H9 (cell line): Measurements from ENCODE around the gene MYO1E. TPM values are rescaled to one million over a fixed set of nuclear protein-coding genes. Genes with fewer than 3 reads are reported as not detected.

Experiments
- DNase-seq: peaks from one replicate; pipeline ENCODE4 v3.0.0-alpha.2; 2017
- H2AFZ ChIP-seq: one replicate; pipeline ENCODE4 v1.6.1; 2013; ENCODE audit warnings: mild to moderate bottlenecking, low read length, control low read depth, moderate library complexity
- H2AK5ac ChIP-seq: 2 replicates; pipeline ENCODE4 v1.6.1; 2013; ENCODE audit warnings: low read length, control low read depth, mixed read lengths; ENCODE audit not compliant: insufficient read length
- H2BK120ac ChIP-seq: one replicate; pipeline ENCODE4 v1.6.1; 2013; ENCODE audit warnings: low read depth, mild to moderate bottlenecking, low read length, control low read depth, inconsistent platforms; ENCODE audit not compliant: poor library complexity, severe bottlenecking
- H2BK12ac ChIP-seq: 2 replicates; pipeline ENCODE4 v1.6.1; 2013; ENCODE audit warnings: low read length, control low read depth, mixed read lengths, low read depth; ENCODE audit not compliant: insufficient read length
- H2BK15ac ChIP-seq: 2 replicates; pipeline ENCODE4 v1.6.1; 2013; ENCODE audit warnings: low read depth, low read length, control low read depth
- H2BK20ac ChIP-seq: one replicate; pipeline ENCODE4 v1.6.1; 2013; ENCODE audit warnings: low read depth, mild to moderate bottlenecking, low read length, control low read depth, inconsistent platforms; ENCODE audit not compliant: poor library complexity, severe bottlenecking
- H2BK5ac ChIP-seq: 2 replicates; pipeline ENCODE4 v1.6.1; 2013; ENCODE audit warnings: low read length, control low read depth, mixed read lengths; ENCODE audit not compliant: insufficient read length
- H3K14ac ChIP-seq: 2 replicates; pipeline ENCODE4 v1.6.1; 2013; ENCODE audit warnings: low read length, control low read depth; ENCODE audit not compliant: insufficient read depth
- H3K18ac ChIP-seq: 2 replicates; pipeline ENCODE4 v1.6.1; 2013; ENCODE audit warnings: low read depth, mild to moderate bottlenecking, mixed read lengths, low read length, control low read depth; ENCODE audit not compliant: insufficient read length
- H3K23ac ChIP-seq: 2 replicates; pipeline ENCODE4 v1.6.1; 2013; ENCODE audit warnings: low read length, control low read depth, mixed read lengths, low read depth; ENCODE audit not compliant: insufficient read length
- H3K23me2 ChIP-seq: 2 replicates; pipeline ENCODE4 v1.6.1; 2013; ENCODE audit warnings: low read depth, mild to moderate bottlenecking, mixed read lengths, low read length, control low read depth; ENCODE audit not compliant: insufficient read length, poor library complexity, severe bottlenecking
- H3K27ac ChIP-seq: 2 replicates; pipeline ENCODE4 v1.5.1; 2013; ENCODE audit warnings: low read length, control low read depth, mixed read lengths, low read depth; ENCODE audit not compliant: insufficient read length
- H3K27me3 ChIP-seq: 2 replicates; pipeline ENCODE4 v1.6.1; 2013; ENCODE audit warnings: low read length, control low read depth, inconsistent platforms; ENCODE audit not compliant: insufficient read depth
- H3K4ac ChIP-seq: 2 replicates; pipeline ENCODE4 v1.6.1; 2013; ENCODE audit warnings: low read depth, mild to moderate bottlenecking, control low read depth, inconsistent platforms, low read length, moderate library complexity
- H3K4me1 ChIP-seq: 2 replicates; pipeline ENCODE4 v1.6.1; 2013; ENCODE audit warnings: low read length, control low read depth, inconsistent platforms; ENCODE audit not compliant: insufficient read depth
- H3K4me2 ChIP-seq: 2 replicates; pipeline ENCODE4 v1.6.1; 2013; ENCODE audit warnings: low read length, control low read depth, mixed read lengths; ENCODE audit not compliant: insufficient read length, insufficient read depth
- H3K56ac ChIP-seq: 2 replicates; pipeline ENCODE4 v1.6.1; 2013; ENCODE audit warnings: low read depth, mild to moderate bottlenecking, mixed read lengths, low read length, control low read depth; ENCODE audit not compliant: insufficient read length
- H3K79me1 ChIP-seq: 2 replicates; pipeline ENCODE4 v1.6.1; 2013; ENCODE audit warnings: low read depth, mild to moderate bottlenecking, moderate library complexity, low read length, control low read depth, inconsistent platforms; ENCODE audit not compliant: insufficient read depth, poor library complexity, severe bottlenecking
- H3K79me2 ChIP-seq: 2 replicates; pipeline ENCODE4 v1.6.1; 2013; ENCODE audit warnings: low read length, control low read depth, inconsistent platforms; ENCODE audit not compliant: insufficient read depth
- H3K9ac ChIP-seq: 2 replicates; pipeline ENCODE4 v1.6.1; 2013; ENCODE audit warnings: low read length, control low read depth, mixed read lengths; ENCODE audit not compliant: insufficient read length; ENCODE audit errors: extremely low read depth
- H3K9me3 ChIP-seq: one replicate; pipeline ENCODE4 v1.6.1; 2013; ENCODE audit warnings: low read depth, low read length, inconsistent platforms; ENCODE audit not compliant: control insufficient read depth
- H3T11ph ChIP-seq: one replicate; pipeline ENCODE4 v1.6.1; 2013; ENCODE audit warnings: mild to moderate bottlenecking, low read length, control low read depth, inconsistent platforms
- H4K20me1 ChIP-seq: one replicate; pipeline ENCODE4 v1.6.1; 2013; ENCODE audit not compliant: control insufficient read depth, insufficient read length, insufficient read depth
- H4K5ac ChIP-seq: 2 replicates; pipeline ENCODE4 v1.6.1; 2013; ENCODE audit warnings: low read depth, mild to moderate bottlenecking, mixed read lengths, low read length, control low read depth; ENCODE audit not compliant: insufficient read length
- H4K8ac ChIP-seq: replicated peaks from 2 replicates; pipeline ENCODE4 v1.6.1; 2013; ENCODE audit warnings: low read length, control low read depth, mixed read lengths, low read depth; ENCODE audit not compliant: insufficient read length
- H4K91ac ChIP-seq: 2 replicates; pipeline ENCODE4 v1.6.1; 2013; ENCODE audit warnings: low read depth, mild to moderate bottlenecking, moderate library complexity, mixed read lengths, low read length, control low read depth; ENCODE audit not compliant: insufficient read length
- H3K27ac Mint-ChIP-seq, 3 experiments: 2 replicates in 2 of 3; 3 replicates in 1 of 3; pipeline ENCODE4 v1.8.0; 2020 to 2021; ENCODE audit warnings: mixed read lengths in 3 of 3, mild to moderate bottlenecking in 1 of 3, moderate library complexity in 1 of 3
- H3K27me3 Mint-ChIP-seq: 2 replicates; pipeline ENCODE4 v1.8.0; 2021; ENCODE audit warnings: low read depth, mild to moderate bottlenecking, moderate library complexity, mixed read lengths
- H3K36me3 Mint-ChIP-seq, 3 experiments: 2 replicates in 2 of 3; 3 replicates in 1 of 3; pipeline ENCODE4 v1.8.0; 2020 to 2021; ENCODE audit warnings: low read depth in 3 of 3, mixed read lengths in 3 of 3; ENCODE audit not compliant: insufficient read depth in 1 of 3
- H3K4me1 Mint-ChIP-seq, 2 experiments: 2 replicates each; pipeline ENCODE4 v1.8.0; 2020; ENCODE audit warnings: mixed read lengths in 2 of 2
- H3K4me3 Mint-ChIP-seq, 2 experiments: 2 replicates in 1 of 2; 3 replicates in 1 of 2; pipeline ENCODE4 v1.8.0; 2020 to 2021; ENCODE audit warnings: mild to moderate bottlenecking in 2 of 2, mixed read lengths in 2 of 2, moderate library complexity in 1 of 2
- H3K9me3 Mint-ChIP-seq, 2 experiments: 2 replicates in 1 of 2; 3 replicates in 1 of 2; pipeline ENCODE4 v1.8.0; 2020; ENCODE audit warnings: mild to moderate bottlenecking in 2 of 2, mixed read lengths in 2 of 2, moderate library complexity in 1 of 2
- CTCF ChIP-seq: fragments of 200-600 bp; sonication (generic); conservative IDR thresholded peaks from 3 replicates; pipeline ENCODE4 v1.8.0; 2021; ENCODE audit warnings: antibody characterized with exemption, mild to moderate bottlenecking
- WGBS: extraction: QIAGEN DNeasy Blood & Tissue Kit; methylation state at CpG from one replicate; pipeline ENCODE4 v1.1.7; 2013; ENCODE audit warnings: missing lambda C conversion rate, low lambda C conversion rate, mixed read lengths; ENCODE audit not compliant: insufficient read length; ENCODE audit errors: extremely low coverage; 5-methylcytosine and 5-hydroxymethylcytosine counted together
- total RNA-seq: library from RNA; stranded (reverse); gene quantifications from 2 replicates; pipeline ENCODE4 v1.2.1, GENCODE V29; 2021

The MYO1E gene
- total RNA-seq, 1 experiment from 2014 or later: 235 TPM

DNA sequence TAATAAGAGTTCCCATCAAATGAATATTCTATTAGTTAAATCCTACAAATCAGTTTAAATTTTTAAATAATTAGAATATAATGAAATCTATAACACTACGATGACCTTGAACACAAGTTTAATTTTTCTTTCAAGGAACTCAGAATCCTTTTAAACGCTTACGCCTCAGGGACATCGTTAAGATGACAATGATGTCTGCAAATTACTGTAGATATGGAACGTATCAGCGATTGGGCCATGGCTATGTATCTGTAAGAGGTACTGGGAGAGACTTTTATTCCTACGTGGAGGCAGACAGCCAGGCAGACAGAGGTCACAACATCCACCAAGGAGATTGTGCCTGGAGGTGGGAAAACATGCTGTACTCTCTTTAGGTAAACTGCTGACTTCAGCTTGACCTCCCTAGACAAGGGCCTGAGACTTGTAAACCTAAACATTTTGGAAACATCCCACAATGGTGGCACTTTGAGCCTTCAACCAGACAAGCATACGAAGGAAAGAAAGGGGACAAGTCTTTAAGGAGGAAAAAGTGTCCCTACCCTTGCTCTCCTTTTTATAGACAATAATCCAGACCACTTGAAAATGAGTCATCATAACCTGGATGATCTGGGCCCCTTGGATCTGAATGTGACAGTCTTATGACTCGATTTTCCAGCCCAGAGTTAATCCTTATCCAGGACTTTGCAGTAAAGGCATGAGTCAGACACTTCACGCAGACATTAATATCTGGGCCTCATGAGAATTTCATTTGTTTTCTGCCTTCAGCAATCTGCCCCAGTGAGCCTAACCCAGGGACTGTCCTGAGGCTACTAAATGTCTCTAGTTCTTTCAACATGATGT, 172.8 kb downstream of the MYO1E start:
- Mint-ChIP-seq H3K4me3 (no peak overlapping the region), H3K36me3 (peaks cover 0 to 88% (median 62%) of the 10 kb centered on the region in 3 experiments; a peak in 5 of 7 replicates), H3K27me3 (no peaks in the 10 kb centered on the region), H3K9me3 (no peaks in the 10 kb centered on the region), H3K4me1 (no peaks in the 10 kb centered on the region), H3K27ac (peak overlapping the region in 2 of 3 experiments; percentile 16 to 30; a peak in 2 of 7 replicates)
- Histone ChIP-seq H3K27ac (no peak overlapping the region), H4K8ac (no peak overlapping the region), H3K27me3 (no peaks in the 10 kb centered on the region), H3K79me1 (no peaks in the 10 kb centered on the region), H2AFZ (no peak overlapping the region), H3K18ac (no peak overlapping the region), H3K79me2 (no peaks in the 10 kb centered on the region), H2BK120ac (no peak overlapping the region), H3K4ac (no peak overlapping the region), H4K5ac (no peak overlapping the region), H4K91ac (no peak overlapping the region), H2BK20ac (no peak overlapping the region), H3K4me2 (no peak overlapping the region), H3K23ac (no peak overlapping the region), H3T11ph (no peak overlapping the region), H3K4me1 (no peaks in the 10 kb centered on the region), H3K23me2 (no peaks in the 10 kb centered on the region), H3K56ac (no peak overlapping the region), H3K9ac (no peak overlapping the region), H3K14ac (no peak overlapping the region), H3K9me3 (no peaks in the 10 kb centered on the region), H2BK5ac (no peak overlapping the region), H4K20me1 (no peaks in the 10 kb centered on the region), H2BK15ac (no peak overlapping the region), H2BK12ac (no peak overlapping the region), H2AK5ac (no peak overlapping the region)
- no peak for TF ChIP-seq CTCF
- no peak for DNase-seq
- WGBS: no CpG with 5 or more reads among the region's 10 CpGs
